ENCODE results near the gene NTMT1.

NTMT1 gene

GRCh38 chr9:129669141-129669718 is 43.3 kb downstream of the NTMT1 start:
- Mint-ChIP-seq H3K9me3 (no peaks in the 10 kb centered on the region), H3K36me3 (ENCODE audit: low read depth) (no peaks in the 10 kb centered on the region), H3K27ac (no peak overlapping the region)

DNA sequence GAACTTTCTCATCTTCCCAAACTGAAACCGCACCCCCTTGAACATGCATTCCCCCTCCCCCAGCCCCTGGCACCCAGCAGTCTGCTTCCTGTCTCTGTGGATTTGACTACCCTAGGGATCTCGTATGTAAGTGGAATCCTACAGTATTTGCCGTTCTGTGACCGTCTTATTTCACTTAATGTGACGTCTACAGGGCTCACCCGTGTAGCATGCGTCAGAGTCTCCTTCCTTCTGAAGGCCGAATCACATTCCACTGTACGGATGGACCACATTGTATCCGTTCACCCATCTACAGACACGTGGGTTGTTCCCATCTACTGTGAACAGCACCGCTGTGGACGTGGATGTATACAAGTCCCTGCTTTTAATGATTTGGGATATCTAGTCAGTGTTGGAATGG is 44.0 kb downstream of the NTMT1 start:
- no peaks in the 10 kb centered on the region for H3K9me3 Mint-ChIP-seq
- DNase-seq (ENCODE audit: low spot score): no peak
- H3K36me3 Mint-ChIP-seq (ENCODE audit: low read depth): no peaks in the 10 kb centered on the region
- H3K4me1 Mint-ChIP-seq (ENCODE audit: low read depth): peaks cover 2% of the 10 kb centered on the region
- no peak overlapping the region for H3K27ac Mint-ChIP-seq
- H3K4me3 Mint-ChIP-seq: no peak overlapping the region
- peaks cover 14% of the 10 kb centered on the region for H3K27me3 Mint-ChIP-seq (ENCODE audit: low read depth)

More at GRCh38 chr9:129669141-129669718, 43.3 kb downstream of the NTMT1 start:
- DNase-seq (ENCODE audit: low spot score): no peak
- Mint-ChIP-seq H3K4me3 (no peak overlapping the region), H3K27me3 (ENCODE audit: low read depth) (peaks cover 20% of the 10 kb centered on the region), H3K4me1 (ENCODE audit: low read depth) (peaks cover 5% of the 10 kb centered on the region)

GRCh38 chr9:129671065-129671464 is 45.1 kb downstream of the NTMT1 start:
- Mint-ChIP-seq H3K9me3 (no peaks in the 10 kb centered on the region), H3K4me1 (ENCODE audit: low read depth) (peaks cover 1% of the 10 kb centered on the region), H3K27ac (no peak overlapping the region), H3K27me3 (ENCODE audit: low read depth) (peaks cover 10% of the 10 kb centered on the region), H3K4me3 (no peak overlapping the region), H3K36me3 (ENCODE audit: low read depth) (no peaks in the 10 kb centered on the region)
- no peak for DNase-seq (ENCODE audit: low spot score)

- peak; percentile 58 for DNase-seq (ENCODE audit: low spot score)
These were observed 45.6 kb downstream of the NTMT1 start for GRCh38 chr9:129671519-129671918.

DNA sequence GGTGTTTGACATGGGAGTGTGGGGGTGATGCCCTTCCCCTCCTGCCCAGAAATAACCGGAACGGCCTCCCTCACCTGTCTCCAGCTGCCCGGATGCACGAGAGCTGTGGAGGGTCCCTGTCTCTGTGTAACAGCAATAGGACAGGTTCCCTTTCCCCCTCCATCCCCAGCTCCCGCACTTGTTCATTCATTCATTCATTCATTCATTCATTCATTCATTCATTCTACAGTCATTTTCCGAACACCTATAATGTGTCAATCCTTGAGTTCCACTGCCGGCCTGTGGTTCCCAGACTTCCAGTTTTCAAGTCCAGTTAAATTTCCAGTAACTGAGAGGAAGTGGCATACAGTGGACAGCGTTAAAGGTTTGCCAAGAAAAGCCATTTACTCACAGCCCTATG is 46.7 kb downstream of the NTMT1 start:
- Mint-ChIP-seq H3K4me3 (no peak overlapping the region), H3K27ac (no peak overlapping the region), H3K9me3 (no peaks in the 10 kb centered on the region), H3K4me1 (ENCODE audit: low read depth) (peaks cover 1% of the 10 kb centered on the region), H3K36me3 (ENCODE audit: low read depth) (no peaks in the 10 kb centered on the region), H3K27me3 (ENCODE audit: low read depth) (peaks cover 3% of the 10 kb centered on the region)
- DNase-seq (ENCODE audit: low spot score): no peak

More at GRCh38 chr9:129671519-129671918, 45.6 kb downstream of the NTMT1 start:
- Mint-ChIP-seq H3K27me3 (ENCODE audit: low read depth) (peaks cover 9% of the 10 kb centered on the region), H3K36me3 (ENCODE audit: low read depth) (no peaks in the 10 kb centered on the region), H3K9me3 (no peaks in the 10 kb centered on the region), H3K27ac (no peak overlapping the region), H3K4me3 (no peak overlapping the region), H3K4me1 (ENCODE audit: low read depth) (peaks cover 1% of the 10 kb centered on the region)

DNA sequence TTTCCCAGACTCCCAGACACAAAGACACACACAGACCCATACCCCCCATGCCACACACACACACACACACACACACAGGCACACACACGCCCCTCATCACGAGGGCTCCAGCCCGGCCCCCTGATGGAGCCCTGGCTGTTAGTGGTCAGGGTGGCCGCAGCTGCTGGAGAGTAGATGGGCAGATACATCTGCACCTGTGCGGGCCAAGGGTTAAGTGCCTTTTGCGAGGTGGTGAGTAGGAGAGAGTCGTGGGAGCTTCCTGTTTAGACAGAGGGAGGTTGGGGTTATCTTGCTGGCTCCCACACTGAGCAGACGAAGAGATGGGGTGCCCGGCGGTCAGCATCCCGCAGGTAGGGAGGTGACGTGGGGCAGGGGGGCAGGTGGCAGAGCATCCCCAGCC is 47.6 kb downstream of the NTMT1 start:
- no peak overlapping the region for H3K4me3 Mint-ChIP-seq

DNA sequence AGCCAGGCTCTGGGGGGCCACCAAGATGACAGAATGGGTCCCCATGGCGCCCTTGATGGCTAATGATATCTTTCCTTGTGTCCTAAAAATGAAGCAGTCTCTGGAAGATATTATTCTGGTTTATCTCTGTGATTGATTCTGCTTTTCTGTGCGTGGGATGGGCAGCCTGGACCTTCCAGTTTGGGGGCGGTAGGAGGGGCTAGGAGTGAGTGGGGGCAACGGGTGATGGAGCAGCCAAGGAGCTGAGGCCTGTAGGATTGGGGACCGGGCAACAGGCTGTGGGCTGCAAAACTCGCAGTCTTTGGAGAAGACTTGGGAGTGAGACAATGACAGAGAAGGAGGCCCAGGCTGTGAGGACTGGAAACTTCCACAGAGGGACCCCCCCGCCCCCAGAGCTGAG is 48.3 kb downstream of the NTMT1 start:
- Mint-ChIP-seq H3K27me3 (ENCODE audit: low read depth) (peaks cover 3% of the 10 kb centered on the region), H3K4me1 (ENCODE audit: low read depth) (no peaks in the 10 kb centered on the region), H3K27ac (no peak overlapping the region), H3K4me3 (no peak overlapping the region), H3K9me3 (no peaks in the 10 kb centered on the region), H3K36me3 (ENCODE audit: low read depth) (no peaks in the 10 kb centered on the region)
- no peak for DNase-seq (ENCODE audit: low spot score)

More for the DNA sequence above, 47.6 kb downstream of the NTMT1 start:
- Mint-ChIP-seq H3K4me1 (ENCODE audit: low read depth) (peaks cover 1% of the 10 kb centered on the region), H3K27ac (no peak overlapping the region), H3K9me3 (no peaks in the 10 kb centered on the region), H3K36me3 (ENCODE audit: low read depth) (no peaks in the 10 kb centered on the region), H3K27me3 (ENCODE audit: low read depth) (peaks cover 3% of the 10 kb centered on the region)
- DNase-seq (ENCODE audit: low spot score): no peak

GRCh38 chr9:129675620-129676019 is 49.7 kb downstream of the NTMT1 start:
- no peaks in the 10 kb centered on the region for H3K4me1 Mint-ChIP-seq (ENCODE audit: low read depth)
- DNase-seq (ENCODE audit: low spot score): no peak
- no peaks in the 10 kb centered on the region for H3K36me3 Mint-ChIP-seq (ENCODE audit: low read depth)
- H3K9me3 Mint-ChIP-seq: no peaks in the 10 kb centered on the region
- H3K27ac Mint-ChIP-seq: no peak overlapping the region
- peaks cover 4% of the 10 kb centered on the region for H3K27me3 Mint-ChIP-seq (ENCODE audit: low read depth)
- no peak overlapping the region for H3K4me3 Mint-ChIP-seq

- Mint-ChIP-seq H3K36me3 (ENCODE audit: low read depth) (no peaks in the 10 kb centered on the region), H3K27ac (no peak overlapping the region), H3K9me3 (no peaks in the 10 kb centered on the region), H3K4me3 (no peak overlapping the region), H3K27me3 (ENCODE audit: low read depth) (peaks cover 5% of the 10 kb centered on the region), H3K4me1 (ENCODE audit: low read depth) (no peaks in the 10 kb centered on the region)
- no peak for DNase-seq (ENCODE audit: low spot score)
These were observed 50.3 kb downstream of the NTMT1 start for GRCh38 chr9:129676287-129676686.

- Mint-ChIP-seq H3K4me1 (ENCODE audit: low read depth) (no peaks in the 10 kb centered on the region), H3K9me3 (no peaks in the 10 kb centered on the region), H3K4me3 (no peak overlapping the region), H3K36me3 (ENCODE audit: low read depth) (no peaks in the 10 kb centered on the region), H3K27ac (no peak overlapping the region), H3K27me3 (ENCODE audit: low read depth) (peaks cover 5% of the 10 kb centered on the region)
- DNase-seq (ENCODE audit: low spot score): no peak
These were observed 51.0 kb downstream of the NTMT1 start for GRCh38 chr9:129676975-129677374.

- no peak for DNase-seq (ENCODE audit: low spot score)
- Mint-ChIP-seq H3K36me3 (ENCODE audit: low read depth) (no peaks in the 10 kb centered on the region), H3K27ac (no peak overlapping the region), H3K27me3 (ENCODE audit: low read depth) (peaks cover 5% of the 10 kb centered on the region), H3K9me3 (no peaks in the 10 kb centered on the region), H3K4me3 (no peak overlapping the region), H3K4me1 (ENCODE audit: low read depth) (no peaks in the 10 kb centered on the region)
These were observed 51.5 kb downstream of the NTMT1 start for GRCh38 chr9:129677456-129677855.

DNA sequence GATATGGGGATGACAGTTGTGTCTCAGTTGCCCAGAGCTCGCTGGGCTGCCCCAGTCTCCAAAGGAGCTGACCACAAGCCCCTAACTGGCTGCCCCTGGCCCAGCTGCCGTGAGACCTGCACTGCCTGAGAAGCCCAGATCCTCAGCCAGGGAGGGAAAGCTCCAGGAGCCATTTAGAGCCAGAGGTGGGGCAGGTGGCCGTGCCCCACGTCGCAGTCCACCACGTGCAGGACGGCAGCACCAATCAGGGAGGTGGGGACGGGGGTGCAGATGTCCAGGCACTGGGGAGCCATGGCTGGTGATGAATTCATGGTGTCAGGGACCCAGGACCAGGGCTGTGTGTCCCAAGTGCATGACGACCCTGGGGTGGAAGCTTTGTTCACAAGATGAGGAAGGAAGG is 52.9 kb downstream of the NTMT1 start:
- no peak for DNase-seq (ENCODE audit: low spot score)
- Mint-ChIP-seq H3K27me3 (ENCODE audit: low read depth) (peaks cover 2% of the 10 kb centered on the region), H3K36me3 (ENCODE audit: low read depth) (no peaks in the 10 kb centered on the region), H3K4me3 (no peak overlapping the region), H3K9me3 (no peaks in the 10 kb centered on the region), H3K27ac (no peak overlapping the region), H3K4me1 (ENCODE audit: low read depth) (no peaks in the 10 kb centered on the region)

DNA sequence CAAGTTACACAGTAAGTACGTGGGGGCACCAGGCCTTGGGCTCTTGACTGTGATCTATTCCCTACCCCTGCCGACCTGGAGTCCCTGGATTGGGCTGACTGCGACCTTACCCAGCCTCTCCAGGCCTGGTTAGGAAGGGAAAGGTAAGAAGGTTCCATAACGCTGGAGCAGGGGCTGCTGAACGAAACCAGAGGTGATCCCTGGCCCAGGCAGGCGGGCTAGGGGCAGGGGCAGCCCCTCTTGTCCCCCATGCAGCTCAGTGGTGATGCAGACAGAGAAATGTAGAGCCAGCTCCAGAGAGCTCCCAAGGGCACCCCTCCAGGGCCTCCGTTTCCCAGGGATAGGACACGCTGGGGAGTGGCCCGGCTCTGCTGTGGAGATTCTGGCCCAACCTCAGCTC is 53.6 kb downstream of the NTMT1 start:
- Mint-ChIP-seq H3K9me3 (no peaks in the 10 kb centered on the region), H3K27ac (no peak overlapping the region), H3K4me1 (ENCODE audit: low read depth) (no peaks in the 10 kb centered on the region), H3K4me3 (no peak overlapping the region), H3K36me3 (ENCODE audit: low read depth) (no peaks in the 10 kb centered on the region), H3K27me3 (ENCODE audit: low read depth) (peaks cover 2% of the 10 kb centered on the region)
- no peak for DNase-seq (ENCODE audit: low spot score)

DNA sequence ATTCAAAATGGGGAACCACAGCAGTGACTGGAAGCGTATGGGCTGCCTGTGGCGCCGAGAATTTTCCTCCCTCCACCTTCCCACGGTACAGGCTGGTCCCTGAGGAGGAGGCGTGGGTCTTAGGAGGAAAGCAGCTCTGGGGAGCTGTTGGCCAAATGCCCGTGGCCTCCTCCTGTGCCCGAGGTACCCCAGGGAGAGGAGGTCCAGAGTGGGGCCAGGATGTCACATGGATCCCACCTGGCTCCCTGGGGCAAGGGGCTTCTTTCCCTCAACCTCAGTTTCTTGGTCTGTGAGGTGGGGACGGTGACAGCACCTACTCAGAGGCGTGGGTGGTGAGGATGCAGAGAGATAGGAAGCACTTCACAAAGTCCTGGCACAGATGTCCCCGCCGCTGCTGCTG is 56.0 kb downstream of the NTMT1 start:
- Mint-ChIP-seq H3K9me3 (no peaks in the 10 kb centered on the region), H3K4me3 (no peak overlapping the region), H3K27me3 (ENCODE audit: low read depth) (peaks cover 2% of the 10 kb centered on the region), H3K27ac (no peak overlapping the region), H3K36me3 (ENCODE audit: low read depth) (no peaks in the 10 kb centered on the region), H3K4me1 (ENCODE audit: low read depth) (no peaks in the 10 kb centered on the region)
- DNase-seq (ENCODE audit: low spot score): no peak

GRCh38 chr9:129682381-129682780 is 56.4 kb downstream of the NTMT1 start:
- H3K27ac Mint-ChIP-seq: no peak overlapping the region
- H3K9me3 Mint-ChIP-seq: no peaks in the 10 kb centered on the region
- H3K36me3 Mint-ChIP-seq (ENCODE audit: low read depth): no peaks in the 10 kb centered on the region
- DNase-seq (ENCODE audit: low spot score): no peak
- H3K4me1 Mint-ChIP-seq (ENCODE audit: low read depth): no peaks in the 10 kb centered on the region
- H3K27me3 Mint-ChIP-seq (ENCODE audit: low read depth): peaks cover 2% of the 10 kb centered on the region
- no peak overlapping the region for H3K4me3 Mint-ChIP-seq

All from T-helper 2 cell treated with Interferon-gamma antibody and Interleukin-4, amounts not matched to agents 5 μg/mL and 100 μg/mL, for 36 hours (primary cell).